HAP-1 (cell line): ENCODE results near the gene CST9L.
"Not testable (repeated sequence)": the region's sequence is repeated elsewhere in the genome, so short reads cannot be mapped to it uniquely, and the experiment has no call there.

ENCODE experiments used
- DNase-seq, 2 experiments: peaks; one replicate each; pipeline ENCODE4 v3.0.0-alpha.2; 2016 to 2020; ENCODE audit warnings: low spot score in 2 of 2
- H3K27me3 ChIP-seq: fragments of 250-450 bp; sonication (Bioruptor Pico); 2 replicates; pipeline ENCODE4 v1.5.1; 2020; ENCODE audit warnings: low read depth, mild to moderate bottlenecking, moderate library complexity
- H3K36me3 ChIP-seq: fragments of 250-450 bp; sonication (Bioruptor Pico); replicated peaks from 2 replicates; pipeline ENCODE4 v1.5.1; 2020; ENCODE audit warnings: mild to moderate bottlenecking
- H3K4me1 ChIP-seq: fragments of 250-450 bp; sonication (Bioruptor Pico); 2 replicates; pipeline ENCODE4 v1.5.1; 2020; ENCODE audit warnings: mild to moderate bottlenecking
- H3K4me3 ChIP-seq: fragments of 250-450 bp; sonication (Bioruptor Pico); 2 replicates; pipeline ENCODE4 v1.5.1; 2020; ENCODE audit warnings: mild to moderate bottlenecking, moderate library complexity
- H3K9me3 ChIP-seq: fragments of 250-450 bp; sonication (Bioruptor Pico); 2 replicates; pipeline ENCODE4 v1.5.1; 2020; ENCODE audit warnings: mild to moderate bottlenecking, moderate library complexity
- in situ Hi-C: fragments of 300-500 bp; cut with MboI; formaldehyde crosslinking; loops from 3 replicates; pipeline ENCODE4 v1.14.3; 2020; ENCODE audit warnings: low sequenced_read_pairs, inconsistent platforms, mixed read lengths

The CST9L gene

DNA sequence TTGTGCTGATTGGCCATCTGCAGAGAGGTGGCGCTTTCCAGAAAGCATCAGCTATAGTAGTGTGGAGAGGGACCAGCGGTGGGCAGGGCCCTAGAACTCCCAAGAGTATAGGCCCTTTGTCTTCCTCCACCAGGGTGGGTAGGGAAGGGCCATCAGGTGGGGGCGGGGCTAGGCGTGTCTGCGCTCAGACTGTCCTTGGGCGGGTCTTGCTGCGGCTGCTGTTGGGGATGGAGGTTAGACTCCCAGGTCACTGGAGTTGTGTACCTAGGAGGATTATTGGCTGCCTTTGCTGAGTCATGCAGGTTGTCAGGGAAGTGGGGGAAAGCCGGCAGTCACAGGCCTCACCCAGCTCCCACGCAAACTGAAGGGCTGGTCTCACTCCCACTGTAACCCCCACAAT, 13.5 kb upstream of the CST9L start:
- H3K36me3 ChIP-seq, H3K4me3 ChIP-seq, H3K27me3 ChIP-seq, H3K4me1 ChIP-seq, H3K9me3 ChIP-seq, in situ Hi-C loops: not testable (repeated sequence)
- DNase-seq, result peak in 1 of 2 experiments; percentile 42

GRCh38 chr20:23574977-23575376, 6.7 kb upstream of the CST9L start:
- in situ Hi-C loops, result no loop called here
- Histone ChIP-seq H3K4me1 (no peaks in the 10 kb centered on the region), H3K36me3 (no peaks in the 10 kb centered on the region), H3K27me3 (no peaks in the 10 kb centered on the region; the same call in 1 of the 2 replicates), H3K9me3 (no peaks in the 10 kb centered on the region), H3K4me3 (no peak overlapping the region)
- no peak for DNase-seq

DNA sequence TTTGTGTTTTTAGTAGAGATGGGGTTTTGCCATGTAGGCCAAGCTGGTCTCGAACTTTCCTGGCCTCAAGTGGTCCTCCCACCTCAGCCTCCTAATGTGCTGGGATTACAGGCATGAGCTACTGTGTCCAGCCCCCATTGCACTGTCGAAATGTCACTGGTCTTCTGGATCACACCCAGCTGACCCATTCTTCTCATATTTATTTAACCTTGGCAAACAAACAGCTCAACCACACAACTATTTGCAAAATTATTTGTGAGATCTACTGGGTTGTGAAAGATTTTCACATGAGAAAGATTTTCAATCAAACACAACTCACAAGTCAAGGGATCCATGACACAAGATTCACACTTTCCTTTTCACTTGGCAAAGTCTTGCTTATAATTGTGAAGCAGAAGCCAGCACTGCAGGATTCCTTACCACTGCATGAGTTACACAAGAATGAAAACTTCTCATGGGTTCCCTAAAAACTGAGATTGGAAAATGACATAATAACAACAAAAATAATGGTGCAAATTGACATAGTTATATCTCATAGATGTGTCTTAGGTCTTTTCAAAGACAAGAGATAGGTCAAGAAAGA, 2.0 kb upstream of the CST9L start:
- DNase-seq, result no peak
- Histone ChIP-seq H3K36me3 (no peaks in the 10 kb centered on the region), H3K9me3 (no peaks in the 10 kb centered on the region), H3K4me1 (no peaks in the 10 kb centered on the region), H3K27me3 (no peaks in the 10 kb centered on the region), H3K4me3 (no peak overlapping the region)
- in situ Hi-C loops, result no loop called here

GRCh38 chr20:23569570-23569969, 1.3 kb upstream of the CST9L start:
- no peaks in the 10 kb centered on the region for H3K36me3 ChIP-seq
- H3K27me3 ChIP-seq, result no peaks in the 10 kb centered on the region
- DNase-seq, result no peak
- no peaks in the 10 kb centered on the region for H3K4me1 ChIP-seq
- no peak overlapping the region for H3K4me3 ChIP-seq
- in situ Hi-C loops, result no loop called here
- no peaks in the 10 kb centered on the region for H3K9me3 ChIP-seq

DNA sequence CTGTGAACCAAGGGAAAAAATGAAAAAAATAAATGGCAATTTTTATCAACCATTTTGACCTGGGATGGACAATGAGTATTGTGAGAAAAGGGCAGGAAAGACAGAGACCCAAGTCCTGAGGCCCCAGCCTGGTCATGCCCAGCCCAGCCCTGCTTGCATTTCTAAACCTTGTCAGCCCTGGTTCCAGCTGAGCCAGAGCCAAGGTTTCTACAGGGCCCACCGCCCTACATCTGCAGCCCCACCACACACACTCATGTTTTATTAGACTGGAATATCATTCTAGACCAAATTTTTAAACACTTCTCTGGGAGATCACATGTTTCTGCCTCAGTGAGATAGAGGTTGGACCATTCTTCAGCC, 667 bp upstream of the CST9L start:
- no peaks in the 10 kb centered on the region; the same call in 1 of the 2 replicates for H3K9me3 ChIP-seq
- in situ Hi-C loops, result no loop called here
- H3K27me3 ChIP-seq, result no peaks in the 10 kb centered on the region
- H3K36me3 ChIP-seq, result no peaks in the 10 kb centered on the region
- H3K4me1 ChIP-seq, result no peaks in the 10 kb centered on the region
- H3K4me3 ChIP-seq, result no peak overlapping the region
- DNase-seq, result no peak

- Histone ChIP-seq H3K36me3 (no peaks in the 10 kb centered on the region), H3K4me1 (no peaks in the 10 kb centered on the region), H3K9me3 (no peaks in the 10 kb centered on the region; the same call in 1 of the 2 replicates), H3K4me3 (no peak overlapping the region), H3K27me3 (no peaks in the 10 kb centered on the region)
- DNase-seq, result no peak
- in situ Hi-C loops, result no loop called here
These were observed 1.9 kb downstream of the CST9L start for GRCh38 chr20:23566199-23566932.

- Histone ChIP-seq H3K4me1 (no peaks in the 10 kb centered on the region), H3K27me3 (no peaks in the 10 kb centered on the region), H3K4me3 (no peak overlapping the region), H3K36me3 (no peaks in the 10 kb centered on the region), H3K9me3 (no peaks in the 10 kb centered on the region; the same call in 1 of the 2 replicates)
- in situ Hi-C loops, result no loop called here
- no peak for DNase-seq
These were observed 2.7 kb downstream of the CST9L start for GRCh38 chr20:23565503-23566045.

GRCh38 chr20:23564927-23565326, 3.4 kb downstream of the CST9L start:
- in situ Hi-C loops, result no loop called here
- Histone ChIP-seq H3K36me3 (no peaks in the 10 kb centered on the region), H3K9me3 (no peaks in the 10 kb centered on the region; the same call in 1 of the 2 replicates), H3K4me3 (no peak overlapping the region), H3K27me3 (no peaks in the 10 kb centered on the region), H3K4me1 (no peaks in the 10 kb centered on the region)
- no peak for DNase-seq

DNA sequence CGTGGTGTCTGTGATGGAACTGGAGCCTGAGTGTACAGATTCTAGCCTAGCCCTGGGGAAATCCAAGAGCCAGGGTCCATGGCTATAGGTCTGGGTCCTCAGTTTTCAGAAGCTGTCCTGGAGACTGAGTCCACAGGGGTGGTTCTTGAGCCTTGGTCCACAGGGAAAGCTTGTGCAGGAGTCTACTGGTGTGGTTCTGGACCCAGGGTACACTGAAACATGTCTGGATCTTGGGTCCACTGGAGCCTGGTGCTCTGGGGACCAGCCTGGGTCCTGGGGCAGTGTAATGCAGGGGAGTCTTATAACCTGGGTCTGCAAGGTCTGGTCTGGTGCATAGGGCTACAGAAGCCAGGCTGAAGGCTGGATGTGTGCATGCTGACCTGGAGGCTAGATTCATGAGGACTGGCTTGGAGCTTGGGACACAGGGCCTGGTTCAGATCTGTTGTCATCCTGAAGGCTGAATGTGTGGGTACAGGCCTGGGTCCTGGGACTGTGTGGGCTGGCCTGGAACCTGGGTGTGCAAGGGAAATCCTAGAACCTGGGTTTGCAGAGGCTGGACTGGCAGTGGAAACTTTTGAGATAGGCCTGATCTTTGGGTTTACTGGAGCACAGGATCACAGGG, 5.5 kb downstream of the CST9L start:
- no peaks in the 10 kb centered on the region for H3K36me3 ChIP-seq
- peaks cover 1% of the 10 kb centered on the region; the same call in 1 of the 2 replicates for H3K9me3 ChIP-seq
- DNase-seq, result no peak
- in situ Hi-C loops, result no loop called here
- no peaks in the 10 kb centered on the region for H3K4me1 ChIP-seq
- H3K27me3 ChIP-seq, result no peaks in the 10 kb centered on the region
- H3K4me3 ChIP-seq, result no peak overlapping the region

DNA sequence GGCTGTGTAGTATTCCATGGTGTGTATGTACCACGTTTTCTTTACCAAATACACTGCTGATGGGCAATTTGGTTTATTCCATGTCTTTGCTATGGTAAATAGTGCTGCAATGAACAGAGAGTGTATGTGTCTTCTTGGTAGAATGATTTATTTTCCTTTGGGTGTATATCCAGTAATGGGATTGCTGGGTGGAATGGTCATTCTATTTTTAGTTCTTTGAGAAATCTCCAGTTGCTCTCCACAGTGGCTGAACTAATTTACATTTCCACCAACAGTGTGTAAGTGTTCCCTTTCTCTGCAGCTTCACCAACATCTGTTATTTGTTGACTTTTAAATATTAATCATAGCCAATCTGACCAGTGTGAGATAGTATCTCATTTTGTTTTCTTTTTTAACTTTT, 13.9 kb downstream of the CST9L start:
- Histone ChIP-seq H3K9me3 (0 out of 2 replicates have a peak, but pooled peaks cover 3% of the 10 kb centered on the region), H3K4me1 (no peaks in the 10 kb centered on the region), H3K4me3 (no peak overlapping the region), H3K36me3 (no peaks in the 10 kb centered on the region), H3K27me3 (0 out of 2 replicates have a peak, but pooled peaks cover 2% of the 10 kb centered on the region)
- in situ Hi-C loops, result no loop called here
- DNase-seq, result no peak

DNA sequence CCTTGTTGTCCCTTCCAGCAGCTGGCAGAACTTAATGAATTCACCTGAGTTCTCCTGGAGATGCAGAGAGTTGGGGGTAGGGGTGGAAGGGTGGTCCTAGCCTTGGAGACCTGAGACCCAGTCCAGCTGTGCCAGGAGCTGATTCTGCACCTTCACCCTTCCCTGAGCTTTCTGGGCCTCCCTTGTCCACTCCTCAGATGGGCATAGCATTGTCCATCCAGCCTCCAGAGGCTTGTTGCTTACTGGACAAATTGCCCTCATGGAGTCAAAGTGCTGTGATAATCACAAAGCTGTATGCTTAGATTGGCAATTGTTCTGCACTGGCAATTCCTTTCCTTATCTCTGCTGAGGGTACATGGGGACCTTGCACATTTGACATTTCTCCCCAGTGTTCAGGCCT, 16.5 kb downstream of the CST9L start:
- in situ Hi-C loops, result no loop called here
- no peak for DNase-seq
- 0 out of 2 replicates have a peak, but pooled peaks cover 2% of the 10 kb centered on the region for H3K27me3 ChIP-seq

DNA sequence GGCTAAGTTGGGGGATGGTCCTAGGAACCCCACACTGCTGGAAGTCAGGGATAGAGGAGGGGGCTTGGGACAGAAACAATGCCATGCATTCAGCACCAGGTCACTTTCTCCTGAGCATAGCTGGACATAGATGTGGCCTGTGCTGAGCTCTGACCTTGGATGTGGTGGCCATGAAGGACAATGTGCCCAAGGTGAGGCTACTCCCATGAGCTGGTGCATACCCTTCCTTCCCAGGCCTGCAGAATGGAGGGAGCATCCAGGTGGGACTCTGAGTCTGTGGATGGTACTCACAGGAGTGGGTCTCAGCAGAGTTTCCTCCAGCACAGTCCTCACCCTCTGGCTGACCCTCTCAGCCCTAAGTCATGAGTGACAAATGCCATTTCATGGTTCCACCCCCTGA, 16.9 kb downstream of the CST9L start:
- H3K4me1 ChIP-seq, result no peaks in the 10 kb centered on the region
- 0 out of 2 replicates have a peak, but pooled peaks cover 2% of the 10 kb centered on the region for H3K27me3 ChIP-seq
- H3K36me3 ChIP-seq, result no peaks in the 10 kb centered on the region
- in situ Hi-C loops, result no loop called here
- no peak for DNase-seq
- H3K4me3 ChIP-seq, result no peak overlapping the region
- no peaks in the 10 kb centered on the region for H3K9me3 ChIP-seq

More for the DNA sequence above, 16.5 kb downstream of the CST9L start:
- H3K4me3 ChIP-seq, result no peak overlapping the region
- H3K4me1 ChIP-seq, result no peaks in the 10 kb centered on the region
- H3K9me3 ChIP-seq, result no peaks in the 10 kb centered on the region
- no peaks in the 10 kb centered on the region for H3K36me3 ChIP-seq

DNA sequence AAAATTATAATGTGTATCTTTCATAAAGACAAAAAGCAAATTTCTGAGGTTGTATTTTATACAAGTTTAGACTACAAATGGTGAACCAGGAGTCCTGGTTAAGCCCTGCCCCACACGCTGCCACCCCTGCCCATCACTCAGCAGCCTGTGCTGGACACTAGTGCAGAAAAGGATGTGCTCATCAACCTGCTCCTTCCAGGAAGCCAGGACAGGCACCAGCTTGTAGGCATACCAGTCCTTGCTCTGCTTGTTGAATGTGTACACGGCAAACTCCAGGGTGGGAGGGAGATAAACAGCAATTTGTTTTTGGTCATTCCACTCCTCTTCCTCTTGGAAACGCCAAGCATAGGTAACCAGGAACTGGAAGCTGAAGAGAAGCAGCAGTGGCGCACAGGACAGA, 18.1 kb downstream of the CST9L start:
- DNase-seq, result no peak
- Histone ChIP-seq H3K36me3 (no peaks in the 10 kb centered on the region), H3K4me3 (no peak overlapping the region), H3K9me3 (no peaks in the 10 kb centered on the region), H3K4me1 (no peaks in the 10 kb centered on the region), H3K27me3 (0 out of 2 replicates have a peak, but pooled peaks cover 2% of the 10 kb centered on the region)
- in situ Hi-C loops, result no loop called here

DNA sequence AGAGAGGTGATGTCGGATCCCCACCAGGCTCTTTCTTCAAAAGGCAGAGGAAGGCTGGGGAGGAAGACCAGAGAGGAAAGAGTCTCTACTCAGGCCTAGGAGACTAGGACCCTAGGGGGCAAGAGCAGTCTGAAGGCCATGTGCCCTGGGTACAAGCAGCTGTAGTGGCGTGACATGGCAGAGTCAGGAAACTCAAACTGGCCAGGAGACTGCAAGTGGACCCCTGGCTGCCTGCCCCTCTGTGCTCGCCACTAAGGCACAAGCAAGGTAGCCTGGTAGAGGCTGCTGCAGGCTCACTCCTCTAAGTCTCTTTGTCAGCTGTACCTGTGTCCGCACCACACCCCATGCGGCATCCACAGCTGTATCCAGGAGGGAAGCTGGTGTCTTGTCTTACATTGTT, 19.9 kb downstream of the CST9L start:
- DNase-seq, result no peak
- H3K9me3 ChIP-seq, result no peaks in the 10 kb centered on the region
- H3K27me3 ChIP-seq, result 0 out of 2 replicates have a peak, but pooled peaks cover 2% of the 10 kb centered on the region
- in situ Hi-C loops, result no loop called here
- H3K4me3 ChIP-seq, result no peak overlapping the region
- no peaks in the 10 kb centered on the region for H3K36me3 ChIP-seq
- H3K4me1 ChIP-seq, result no peaks in the 10 kb centered on the region
